Natural killer cell treated with Interleukin-12 subunit alpha and Interleukin-12 subunit beta and Interleukin-15 and Interleukin-18, amount 100 ng/mL, for 72 hours (primary cell): ENCODE data around the gene SLBP. TPM values are rescaled to one million over a fixed set of nuclear protein-coding genes. Genes with fewer than 3 reads are reported as not detected.
A peak's percentile ranks its signal among the peaks of the same experiment; 100 is the strongest.
"Not testable (repeated sequence)": the region's sequence is repeated elsewhere in the genome, so short reads cannot be mapped to it uniquely, and the experiment has no call there.

Experiments used
- ATAC-seq, 2 donors: fragments of 150-1000 bp; cut with Tn5 transposase in 1 of 2; sonication (Bioruptor Pico), chemical (Tn5 transposase) in 1 of 2; 2 replicates each; pipeline ENCODE4 v1.10.0; 2021
- DNase-seq: peaks from one replicate; pipeline ENCODE4 v3.0.0; 2022; ENCODE audit warnings: low spot score
- H3K27ac Mint-ChIP-seq, 2 donors: 1 replicate in 1 of 2; 2 replicates in 1 of 2; pipeline ENCODE4 v1.8.0; 2022; ENCODE audit warnings: mixed read lengths in 2 of 2, mild to moderate bottlenecking in 1 of 2, moderate library complexity in 1 of 2
- H3K27me3 Mint-ChIP-seq, 2 donors: 1 replicate in 1 of 2; 2 replicates in 1 of 2; pipeline ENCODE4 v1.8.0; 2022; ENCODE audit warnings: mixed read lengths in 2 of 2
- H3K36me3 Mint-ChIP-seq: one replicate; pipeline ENCODE4 v1.8.0; 2022; ENCODE audit warnings: mixed read lengths
- H3K4me1 Mint-ChIP-seq, 2 donors: 1 replicate in 1 of 2; 2 replicates in 1 of 2; pipeline ENCODE4 v1.8.0; 2022; ENCODE audit warnings: low read depth in 2 of 2, mixed read lengths in 2 of 2, mild to moderate bottlenecking in 1 of 2
- H3K4me3 Mint-ChIP-seq: one replicate; pipeline ENCODE4 v1.8.0; 2022; ENCODE audit warnings: mixed read lengths
- H3K9me3 Mint-ChIP-seq: 2 replicates; pipeline ENCODE4 v1.8.0; 2022; ENCODE audit warnings: mixed read lengths
- total RNA-seq, 2 donors: library from RNA; stranded (reverse); gene quantifications; one replicate each; pipeline ENCODE4 v1.2.3, GENCODE V29; 2022

The SLBP gene
- total RNA-seq, 2 donors from 2014 or later: 83.0 to 129 TPM

GRCh38 chr4:1716065-1716945 is 4.2 kb upstream of the SLBP start:
- Mint-ChIP-seq H3K9me3 (no peaks in the 10 kb centered on the region), H3K27ac (peak overlapping the region; percentile 83 to 97), H3K27me3 (no peaks in the 10 kb centered on the region), H3K4me3 (peak overlapping the region; percentile 34), H3K36me3 (peaks cover 1% of the 10 kb centered on the region), H3K4me1 (peaks cover 27 to 30% of the 10 kb centered on the region in 2 donors)
- DNase-seq (no peak), ATAC-seq (no peak)

GRCh38 chr4:1715002-1715758 is 3.1 kb upstream of the SLBP start:
- H3K36me3 Mint-ChIP-seq: peaks cover 9% of the 10 kb centered on the region
- DNase-seq (no peak), ATAC-seq (no peak)
- no peaks in the 10 kb centered on the region for H3K9me3 Mint-ChIP-seq
- H3K27me3 Mint-ChIP-seq: no peaks in the 10 kb centered on the region
- H3K4me3 Mint-ChIP-seq: peak overlapping the region; percentile 82
- H3K4me1 Mint-ChIP-seq: peaks cover 33 to 38% of the 10 kb centered on the region in 2 donors
- peak overlapping the region; percentile 83 to 97 for H3K27ac Mint-ChIP-seq

- Mint-ChIP-seq H3K36me3 (peaks cover 13% of the 10 kb centered on the region), H3K4me1 (peaks cover 33 to 46% of the 10 kb centered on the region in 2 donors), H3K4me3 (peak overlapping the region; percentile 82), H3K27me3 (no peaks in the 10 kb centered on the region), H3K27ac (peak overlapping the region; percentile 96 to 97), H3K9me3 (no peaks in the 10 kb centered on the region)
- DNase-seq (no peak), ATAC-seq (no peak)
Measured at GRCh38 chr4:1714303-1715001, 2.3 kb upstream of the SLBP start.

GRCh38 chr4:1713003-1713851 is 1.1 kb upstream of the SLBP start:
- H3K9me3 Mint-ChIP-seq: no peaks in the 10 kb centered on the region
- ATAC-seq (peak in 1 of 2 donors; percentile 25), DNase-seq (no peak)
- H3K4me1 Mint-ChIP-seq: peaks cover 32 to 51% of the 10 kb centered on the region in 2 donors
- no peaks in the 10 kb centered on the region for H3K27me3 Mint-ChIP-seq
- peak overlapping the region; percentile 96 to 97 for H3K27ac Mint-ChIP-seq
- H3K4me3 Mint-ChIP-seq: peak overlapping the region; percentile 82
- peaks cover 13% of the 10 kb centered on the region for H3K36me3 Mint-ChIP-seq

GRCh38 chr4:1711571-1712215 is 426 bp downstream of the SLBP start:
- Mint-ChIP-seq H3K4me3 (peak overlapping the region; percentile 82), H3K36me3 (peaks cover 13% of the 10 kb centered on the region), H3K27ac (peak overlapping the region; percentile 93 to 98), H3K9me3 (no peaks in the 10 kb centered on the region), H3K27me3 (no peaks in the 10 kb centered on the region), H3K4me1 (peaks cover 31 to 49% of the 10 kb centered on the region in 2 donors)
- ATAC-seq (peak; percentile 41 to 57), DNase-seq (no peak)

- no peak for DNase-seq
- ATAC-seq: no peak
- peaks cover 31 to 49% of the 10 kb centered on the region in 2 donors for H3K4me1 Mint-ChIP-seq
- no peaks in the 10 kb centered on the region for H3K27me3 Mint-ChIP-seq
- no peaks in the 10 kb centered on the region for H3K9me3 Mint-ChIP-seq
- peaks cover 13% of the 10 kb centered on the region for H3K36me3 Mint-ChIP-seq
- peak overlapping the region; percentile 93 to 98 for H3K27ac Mint-ChIP-seq
- peak overlapping the region; percentile 82 for H3K4me3 Mint-ChIP-seq
Measured at GRCh38 chr4:1711055-1711570, 1.0 kb downstream of the SLBP start.

- peak overlapping the region; percentile 82 for H3K4me3 Mint-ChIP-seq
- peaks cover 13% of the 10 kb centered on the region for H3K36me3 Mint-ChIP-seq
- no peaks in the 10 kb centered on the region for H3K27me3 Mint-ChIP-seq
- ATAC-seq (no peak), DNase-seq (no peak)
- H3K4me1 Mint-ChIP-seq: peaks cover 26 to 40% of the 10 kb centered on the region in 2 donors
- no peaks in the 10 kb centered on the region for H3K9me3 Mint-ChIP-seq
- H3K27ac Mint-ChIP-seq: peak overlapping the region; percentile 4 to 57
Measured at GRCh38 chr4:1708581-1708980, 3.5 kb downstream of the SLBP start.

- DNase-seq: no peak
- Mint-ChIP-seq H3K27me3 (no peaks in the 10 kb centered on the region), H3K9me3 (no peaks in the 10 kb centered on the region), H3K4me3 (no peak overlapping the region), H3K4me1 (peaks cover 30 to 41% of the 10 kb centered on the region in 2 donors), H3K27ac (no peak overlapping the region), H3K36me3 (peaks cover 23% of the 10 kb centered on the region)
- ATAC-seq: no peak
Measured at GRCh38 chr4:1706358-1706757, 5.8 kb downstream of the SLBP start.

GRCh38 chr4:1705732-1706131 is 6.4 kb downstream of the SLBP start:
- Mint-ChIP-seq H3K9me3 (no peaks in the 10 kb centered on the region), H3K36me3 (peaks cover 19% of the 10 kb centered on the region), H3K4me3 (no peak overlapping the region), H3K27me3 (no peaks in the 10 kb centered on the region), H3K27ac (no peak overlapping the region), H3K4me1 (peaks cover 25 to 35% of the 10 kb centered on the region in 2 donors)
- ATAC-seq (no peak), DNase-seq (no peak)

- H3K27ac Mint-ChIP-seq: no peak overlapping the region
- H3K36me3 Mint-ChIP-seq: peaks cover 18% of the 10 kb centered on the region
- ATAC-seq: no peak
- H3K4me1 Mint-ChIP-seq: peaks cover 18 to 19% of the 10 kb centered on the region in 2 donors
- no peaks in the 10 kb centered on the region for H3K27me3 Mint-ChIP-seq
- H3K9me3 Mint-ChIP-seq: no peaks in the 10 kb centered on the region
- no peak for DNase-seq
- no peak overlapping the region for H3K4me3 Mint-ChIP-seq
Measured at GRCh38 chr4:1703867-1704266, 8.3 kb downstream of the SLBP start.

GRCh38 chr4:1701671-1702070 is 10.4 kb downstream of the SLBP start:
- H3K9me3 Mint-ChIP-seq: not testable (repeated sequence)

GRCh38 chr4:1695913-1696312 is 16.2 kb downstream of the SLBP start:
- ATAC-seq (no peak), DNase-seq (no peak)
- H3K27me3 Mint-ChIP-seq: no peaks in the 10 kb centered on the region
- H3K4me1 Mint-ChIP-seq: peaks cover 0 to 2% of the 10 kb centered on the region in 2 donors
- no peak overlapping the region for H3K4me3 Mint-ChIP-seq
- H3K27ac Mint-ChIP-seq: no peak overlapping the region
- H3K9me3 Mint-ChIP-seq: no peaks in the 10 kb centered on the region
- H3K36me3 Mint-ChIP-seq: peaks cover 30% of the 10 kb centered on the region

More at GRCh38 chr4:1701671-1702070, 10.4 kb downstream of the SLBP start:
- DNase-seq, H3K27ac Mint-ChIP-seq, H3K4me3 Mint-ChIP-seq, ATAC-seq, H3K27me3 Mint-ChIP-seq: not testable (repeated sequence)
- peaks cover 12 to 14% of the 10 kb centered on the region in 2 donors for H3K4me1 Mint-ChIP-seq
- H3K36me3 Mint-ChIP-seq: peaks cover 18% of the 10 kb centered on the region
